Neural progenitor cell (in vitro differentiated cells): ENCODE measurements around the gene SPIRE2. TPM values are rescaled to one million over a fixed set of nuclear protein-coding genes. Genes with fewer than 3 reads are reported as not detected.

Experiments used
- DNase-seq: peaks from one replicate; pipeline ENCODE4 v3.0.0-alpha.2; 2016; ENCODE audit warnings: low spot score
- H2AFZ ChIP-seq: fragments of 200-600 bp; sonication (generic); replicated peaks from 2 replicates; pipeline ENCODE4 v1.6.1; 2016; ENCODE audit warnings: antibody characterized with exemption
- H3F3A ChIP-seq: fragments of 200-600 bp; sonication (generic); 2 replicates; pipeline ENCODE4 v1.6.1; 2016; ENCODE audit warnings: antibody characterized with exemption, low read depth
- H3K27ac ChIP-seq: fragments of 200-600 bp; sonication (generic); 2 replicates; pipeline ENCODE4 v1.5.1; 2016; ENCODE audit warnings: mild to moderate bottlenecking
- H3K27me3 ChIP-seq: fragments of 200-600 bp; sonication (generic); 2 replicates; pipeline ENCODE4 v1.6.1; 2016; ENCODE audit warnings: mild to moderate bottlenecking, moderate library complexity
- H3K36me3 ChIP-seq: fragments of 200-600 bp; sonication (generic); 2 replicates; pipeline ENCODE4 v1.5.1; 2016
- H3K4me1 ChIP-seq: fragments of 200-600 bp; sonication (generic); 2 replicates; pipeline ENCODE4 v1.6.1; 2016; ENCODE audit warnings: mixed run types
- H3K4me2 ChIP-seq: fragments of 200-600 bp; sonication (generic); 2 replicates; pipeline ENCODE4 v1.6.1; 2016
- H3K4me3 ChIP-seq: fragments of 200-600 bp; sonication (generic); 2 replicates; pipeline ENCODE4 v1.5.1; 2016
- H3K79me2 ChIP-seq: fragments of 200-600 bp; sonication (generic); 2 replicates; pipeline ENCODE4 v1.6.1; 2016; ENCODE audit warnings: low read depth
- H3K9ac ChIP-seq: fragments of 200-600 bp; sonication (generic); 2 replicates; pipeline ENCODE4 v1.6.1; 2016
- H3K9me3 ChIP-seq: fragments of 200-600 bp; sonication (generic); 2 replicates; pipeline ENCODE4 v1.5.1; 2016; ENCODE audit warnings: low read depth
- H4K20me1 ChIP-seq: fragments of 200-600 bp; sonication (generic); 2 replicates; pipeline ENCODE4 v1.6.1; 2016; ENCODE audit warnings: low read depth
- H3K27ac Mint-ChIP-seq: 3 replicates; pipeline ENCODE4 v1.8.0; 2021; ENCODE audit warnings: mixed read lengths
- H3K27me3 Mint-ChIP-seq: 2 replicates; pipeline ENCODE4 v1.8.0; 2022; ENCODE audit warnings: low read depth, mild to moderate bottlenecking, inconsistent platforms, moderate library complexity, mixed read lengths; ENCODE audit not compliant: insufficient read depth
- H3K36me3 Mint-ChIP-seq: 3 replicates; pipeline ENCODE4 v1.8.0; 2021; ENCODE audit warnings: mixed read lengths
- H3K4me1 Mint-ChIP-seq: 3 replicates; pipeline ENCODE4 v1.8.0; 2021; ENCODE audit warnings: mixed read lengths
- H3K4me3 Mint-ChIP-seq: 3 replicates; pipeline ENCODE4 v1.8.0; 2021; ENCODE audit warnings: mild to moderate bottlenecking, moderate library complexity, mixed read lengths
- H3K9me3 Mint-ChIP-seq: 3 replicates; pipeline ENCODE4 v1.8.0; 2020; ENCODE audit warnings: mixed read lengths
- CTCF ChIP-seq: fragments of 200-600 bp; sonication (generic); IDR thresholded peaks from 2 replicates; pipeline ENCODE4 v1.5.1; 2017; ENCODE audit warnings: antibody characterized with exemption, mild to moderate bottlenecking
- EZH2 ChIP-seq: fragments of 200-600 bp; sonication (generic); IDR thresholded peaks from 2 replicates; pipeline ENCODE4 v1.6.1; 2017; ENCODE audit warnings: antibody characterized with exemption, mild to moderate bottlenecking, moderate library complexity
- EZH2phosphoT487 ChIP-seq: fragments of 200-600 bp; sonication (generic); IDR thresholded peaks from 2 replicates; pipeline ENCODE4 v1.6.1; 2017; ENCODE audit warnings: antibody characterized with exemption
- total RNA-seq: library from RNA; depleted of rRNA; stranded (reverse); fragments of >200 nt; gene quantifications from 2 replicates; pipeline ENCODE4 v1.2.3, GENCODE V29; 2015; ENCODE audit warnings: low replicate concordance

The SPIRE2 gene
- total RNA-seq, 1 donor from 2014 or later = 6.5 TPM

GRCh38 chr16:89892055-89892630 lies 63.9 kb downstream of the SPIRE2 start:
- Mint-ChIP-seq H3K27ac (no peak overlapping the region), H3K36me3 (peaks cover 22% of the 10 kb centered on the region), H3K27me3 (no peaks in the 10 kb centered on the region), H3K4me3 (no peak overlapping the region), H3K4me1 (no peaks in the 10 kb centered on the region), H3K9me3 (no peaks in the 10 kb centered on the region)
- Histone ChIP-seq H3K9me3 (no peaks in the 10 kb centered on the region), H3F3A (no peaks in the 10 kb centered on the region), H3K27ac (no peak overlapping the region), H3K36me3 (no peaks in the 10 kb centered on the region), H3K27me3 (no peaks in the 10 kb centered on the region), H3K4me1 (no peaks in the 10 kb centered on the region), H3K4me3 (no peak overlapping the region), H3K9ac (no peak overlapping the region), H3K79me2 (no peaks in the 10 kb centered on the region), H4K20me1 (no peaks in the 10 kb centered on the region), H2AFZ (no peak overlapping the region), H3K4me2 (no peak overlapping the region)
- TF ChIP-seq CTCF (no peak), EZH2phosphoT487 (no peak), EZH2 (no peak)
- DNase-seq = no peak

- Histone ChIP-seq H2AFZ (no peak overlapping the region), H3K4me1 (no peaks in the 10 kb centered on the region), H3K4me2 (no peak overlapping the region), H3K9ac (no peak overlapping the region), H3K4me3 (no peak overlapping the region), H3K27ac (no peak overlapping the region), H3K36me3 (no peaks in the 10 kb centered on the region), H3F3A (no peaks in the 10 kb centered on the region), H3K9me3 (no peaks in the 10 kb centered on the region), H4K20me1 (no peaks in the 10 kb centered on the region), H3K27me3 (no peaks in the 10 kb centered on the region), H3K79me2 (no peaks in the 10 kb centered on the region)
- Mint-ChIP-seq H3K27ac (no peak overlapping the region), H3K4me1 (no peaks in the 10 kb centered on the region), H3K36me3 (peaks cover 17% of the 10 kb centered on the region), H3K9me3 (no peaks in the 10 kb centered on the region), H3K4me3 (no peak overlapping the region), H3K27me3 (no peaks in the 10 kb centered on the region)
- TF ChIP-seq CTCF (no peak), EZH2phosphoT487 (no peak), EZH2 (no peak)
- DNase-seq = no peak
These were observed 64.4 kb downstream of the SPIRE2 start for GRCh38 chr16:89892635-89893034.

- Histone ChIP-seq H3K9me3 (no peaks in the 10 kb centered on the region), H3K9ac (no peak overlapping the region), H2AFZ (no peak overlapping the region), H3K4me2 (no peak overlapping the region), H3K36me3 (no peaks in the 10 kb centered on the region), H4K20me1 (no peaks in the 10 kb centered on the region), H3K4me3 (no peak overlapping the region), H3K79me2 (no peaks in the 10 kb centered on the region), H3K27ac (no peak overlapping the region), H3K4me1 (no peaks in the 10 kb centered on the region), H3K27me3 (no peaks in the 10 kb centered on the region), H3F3A (no peaks in the 10 kb centered on the region)
- peaks cover 3% of the 10 kb centered on the region for H3K27me3 Mint-ChIP-seq
- DNase-seq = no peak
- H3K9me3 Mint-ChIP-seq = no peaks in the 10 kb centered on the region
- TF ChIP-seq CTCF (no peak), EZH2phosphoT487 (no peak)
- H3K27ac Mint-ChIP-seq = no peak overlapping the region
- no peaks in the 10 kb centered on the region for H3K4me1 Mint-ChIP-seq
- H3K4me3 Mint-ChIP-seq = no peak overlapping the region
- H3K36me3 Mint-ChIP-seq = peaks cover 19% of the 10 kb centered on the region
These were observed 65.6 kb downstream of the SPIRE2 start for GRCh38 chr16:89893642-89894548.
